Stimulated activated CD8-positive, alpha-beta memory T cell treated with anti-CD3 and anti-CD28 coated beads, Interleukin-4, amount 100 ng/mL, for 4 hours (primary cell): ENCODE results near the gene RAMP3.
A peak's percentile ranks its signal among the peaks of the same experiment; 100 is the strongest.
"Not testable (repeated sequence)": the region's sequence is repeated elsewhere in the genome, so short reads cannot be mapped to it uniquely, and the experiment has no call there.

Source experiments
- DNase-seq, 2 donors: peaks; one replicate each; pipeline ENCODE4 v3.0.0-alpha.2; 2020; ENCODE audit warnings: low read depth in 2 of 2, low spot score in 1 of 2

RAMP3 gene, protein sequence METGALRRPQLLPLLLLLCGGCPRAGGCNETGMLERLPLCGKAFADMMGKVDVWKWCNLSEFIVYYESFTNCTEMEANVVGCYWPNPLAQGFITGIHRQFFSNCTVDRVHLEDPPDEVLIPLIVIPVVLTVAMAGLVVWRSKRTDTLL

DNA sequence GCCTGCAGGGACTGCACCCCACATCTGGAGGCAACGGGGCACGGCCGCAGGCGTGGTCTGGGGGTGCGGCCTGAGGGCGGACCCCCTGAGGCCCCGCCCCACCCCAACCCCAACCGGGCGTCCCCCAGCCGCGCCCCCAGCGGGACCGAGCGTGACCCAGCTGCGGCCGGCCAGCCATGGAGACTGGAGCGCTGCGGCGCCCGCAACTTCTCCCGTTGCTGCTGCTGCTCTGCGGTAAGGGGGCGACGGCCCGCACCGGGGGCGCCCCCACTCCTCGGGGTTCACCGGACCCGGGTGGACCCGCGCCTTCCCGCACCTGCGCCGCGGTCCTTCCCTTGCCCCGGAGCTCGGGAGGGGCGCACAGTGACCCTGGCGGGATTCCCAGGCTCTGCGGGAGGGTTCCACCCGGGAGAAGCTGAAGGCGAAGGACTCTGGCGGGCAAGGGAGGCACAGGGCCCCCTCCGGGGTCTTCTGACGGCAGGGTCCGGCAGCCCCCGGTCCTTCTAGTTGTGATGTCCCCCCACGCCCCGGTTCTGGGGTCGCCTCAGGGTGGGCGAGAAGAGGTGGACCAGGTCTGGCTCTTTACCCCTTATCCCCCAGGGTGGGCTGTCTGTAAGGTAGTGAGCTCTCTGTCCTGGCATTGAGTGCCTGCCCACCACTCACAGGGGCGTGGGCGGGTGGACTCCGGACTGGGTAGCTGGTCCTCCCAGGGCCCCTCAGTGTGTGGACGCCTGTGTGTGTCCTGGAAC lies at the start of gene RAMP3:
RAMP3 (plus strand) TSS at position 139 of the 749 bp plus-strand sequence; CDS start at position 177, 38 bp downstream.
- no peak for DNase-seq

DNA sequence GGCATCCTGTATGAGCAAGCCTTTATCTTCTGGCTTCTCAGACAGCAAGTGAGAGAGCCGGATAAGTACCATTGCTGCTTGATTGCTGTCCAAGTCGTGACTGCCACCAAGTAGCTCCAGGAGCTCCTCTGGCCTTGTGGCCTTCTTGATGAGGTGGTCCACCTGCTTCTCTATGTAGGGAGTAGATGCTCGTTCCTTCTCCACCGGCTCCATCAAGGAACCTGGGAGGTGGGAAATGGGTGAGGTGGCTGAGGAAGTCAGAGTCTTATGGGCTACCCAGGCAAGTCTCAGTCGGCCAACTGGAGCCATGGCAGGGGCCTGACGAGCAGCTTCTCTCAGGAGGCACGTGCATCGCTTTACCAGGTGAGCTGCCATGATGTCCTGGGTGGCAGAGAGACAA lies 48.7 kb upstream of the RAMP3 start:
- no peak for DNase-seq

DNA sequence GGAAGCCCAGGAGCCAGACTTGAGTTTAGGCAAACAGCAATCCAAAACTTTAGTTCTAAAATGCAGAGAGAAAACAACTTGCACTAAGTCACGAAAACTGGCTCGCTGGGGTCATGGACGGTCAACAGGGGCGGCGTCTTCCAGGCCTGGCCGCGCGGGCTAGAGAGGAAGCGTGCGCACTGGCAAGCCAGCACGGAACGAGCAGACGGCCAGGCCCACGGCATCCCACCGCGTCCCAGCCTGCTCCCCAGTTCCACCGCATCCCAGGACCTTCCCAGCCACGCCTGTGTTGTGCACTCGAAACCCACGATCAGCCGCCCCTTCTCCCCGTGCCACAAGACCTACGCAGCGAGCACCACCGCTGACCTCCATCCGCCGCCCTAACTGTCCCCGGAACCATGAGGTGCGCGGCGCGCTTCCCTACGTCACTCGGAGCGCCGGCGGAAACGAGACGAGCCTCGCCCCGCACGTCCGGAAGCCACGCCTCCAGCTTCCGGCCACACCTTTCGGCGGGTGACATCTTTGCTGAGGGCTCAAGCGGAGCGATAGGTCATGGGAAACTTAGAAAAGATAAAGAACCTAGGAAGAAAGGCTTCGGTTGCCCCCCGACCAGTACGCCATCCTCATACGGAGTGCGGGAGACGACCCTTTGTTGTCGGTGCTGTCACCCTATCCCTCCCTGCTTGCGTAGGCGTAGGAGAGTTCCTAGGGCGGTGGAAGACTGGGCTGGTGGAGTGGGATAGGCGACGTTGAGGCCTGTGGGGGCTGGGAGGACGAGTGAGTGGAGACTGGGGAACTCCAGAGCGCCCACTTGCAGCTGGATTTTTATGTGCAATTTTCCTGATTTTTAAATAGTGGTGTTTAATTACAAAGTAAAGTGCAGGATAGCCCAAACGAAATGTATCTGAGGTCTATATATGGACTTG lies 46.0 kb upstream of the RAMP3 start, which contains the start of gene TBRG4:
TBRG4 (minus strand) TSS at position 400 of the 926 bp plus-strand sequence. CDS start 2,460 bp downstream, outside the sequence.
- DNase-seq: peak; percentile 86 to 88

DNA sequence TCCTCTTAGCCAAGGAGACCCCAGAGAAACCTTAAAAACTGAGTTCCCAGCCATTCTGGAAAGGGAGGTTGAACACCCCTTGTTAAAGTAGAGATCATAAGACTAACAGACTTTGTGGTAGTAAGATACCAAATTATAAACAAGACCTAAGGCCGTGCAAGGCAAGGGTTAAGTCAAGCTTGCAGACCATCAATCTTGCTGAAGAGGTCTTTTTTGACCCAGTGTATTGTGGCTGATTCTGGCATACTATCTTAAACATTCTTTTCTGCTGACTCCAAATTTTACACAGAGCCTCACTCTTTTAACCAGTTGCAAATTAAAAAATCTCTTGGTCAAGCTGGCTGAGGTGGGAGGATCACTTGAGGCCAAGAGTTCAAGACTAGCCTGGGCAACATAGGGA lies 44.9 kb upstream of the RAMP3 start:
- no peak for DNase-seq

DNA sequence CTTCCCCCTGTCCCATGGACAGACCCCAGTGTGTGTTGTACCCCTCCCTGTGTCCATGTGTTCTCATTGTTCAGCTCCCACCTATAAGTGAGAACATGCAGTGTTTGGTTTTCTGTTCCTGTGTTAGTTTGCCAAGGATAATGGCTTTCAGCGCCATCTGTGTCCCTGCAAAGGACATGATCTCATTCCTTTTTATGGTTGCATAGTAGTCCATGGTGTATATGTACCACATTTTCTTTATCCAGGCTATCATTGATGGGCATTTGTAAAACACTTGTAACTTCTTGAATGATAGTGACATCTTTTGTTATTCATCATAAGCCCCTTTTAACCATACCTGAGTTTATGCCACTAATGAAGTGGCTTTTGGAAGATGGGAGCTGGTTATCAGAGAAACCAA lies 43.3 kb upstream of the RAMP3 start:
- not testable (repeated sequence) for DNase-seq

DNA sequence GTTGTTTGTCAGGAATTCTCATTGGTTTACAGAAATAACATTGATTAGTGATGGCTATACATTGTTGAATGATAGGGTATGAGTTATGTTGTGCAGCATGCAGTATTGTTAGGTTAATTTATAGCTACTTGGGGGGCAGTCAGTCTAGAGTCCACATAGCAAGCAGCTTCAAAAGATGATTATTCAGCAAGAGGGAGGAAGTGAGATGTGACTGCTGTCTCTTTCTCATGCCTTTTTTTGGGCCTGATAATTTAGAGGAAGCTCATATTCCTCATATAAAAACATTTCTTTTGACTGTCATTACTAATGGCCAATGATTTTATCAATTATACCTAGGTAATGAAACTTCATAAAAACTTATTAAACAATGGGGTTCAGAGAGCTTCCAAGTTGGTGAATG lies 42.7 kb upstream of the RAMP3 start:
- no peak for DNase-seq

DNA sequence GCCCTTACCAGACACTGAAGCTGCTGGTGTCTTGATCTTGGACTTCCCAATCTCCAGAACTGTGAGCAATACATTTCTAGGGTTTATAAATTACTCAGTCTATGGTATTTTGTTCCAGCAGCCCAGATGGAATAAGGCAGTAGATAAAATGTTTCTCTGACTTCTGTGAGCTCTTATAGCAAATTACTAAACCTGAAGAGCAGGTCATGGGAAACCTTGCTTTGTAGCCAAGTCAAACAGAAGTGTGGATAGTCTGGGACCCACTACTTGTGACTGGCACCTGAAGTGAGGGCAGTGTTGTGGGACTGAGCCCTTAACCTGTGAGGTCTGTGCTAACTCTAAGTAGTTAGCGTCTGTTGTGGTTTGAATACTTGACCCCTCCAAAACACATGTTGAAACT lies 41.5 kb upstream of the RAMP3 start:
- DNase-seq: no peak

DNA sequence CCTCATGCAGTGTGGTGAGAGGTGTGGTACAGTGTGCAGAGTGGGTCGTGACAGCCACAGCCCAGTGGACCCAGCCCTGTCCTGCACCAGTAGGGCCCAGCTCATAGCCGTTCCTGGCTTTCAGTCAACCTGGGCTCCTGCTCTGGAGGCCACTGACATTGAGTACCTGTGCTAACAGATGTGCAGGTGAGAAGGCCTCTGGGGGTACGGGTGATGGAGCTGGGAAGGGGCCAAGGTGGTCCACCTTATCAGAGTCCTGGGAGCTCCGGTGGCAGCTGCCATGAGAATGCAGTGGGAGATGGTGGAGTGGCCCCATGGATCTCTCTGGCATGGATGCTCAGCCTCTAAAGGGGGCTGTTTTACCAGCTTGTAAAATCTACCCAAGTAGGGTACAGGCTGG lies 40.0 kb upstream of the RAMP3 start:
- DNase-seq: no peak

DNA sequence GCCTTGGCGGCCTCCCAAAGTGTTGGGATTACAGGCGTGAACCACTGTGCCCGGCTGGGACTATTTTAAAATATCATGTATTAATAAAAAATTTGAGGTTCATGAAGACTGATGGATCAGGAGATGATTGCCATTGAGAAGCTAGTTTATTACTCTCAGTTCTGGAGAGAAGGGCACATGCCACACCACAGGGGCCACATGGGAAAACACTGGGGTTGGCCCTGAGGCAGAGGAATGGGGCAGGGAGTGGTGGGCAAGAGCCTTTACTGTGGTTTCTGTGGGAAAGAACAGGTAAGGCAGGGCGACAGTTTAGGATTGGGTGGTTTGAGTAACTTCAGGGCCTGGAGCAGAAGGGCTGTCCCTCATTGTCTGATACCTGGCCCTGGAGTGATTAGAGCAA lies 39.3 kb upstream of the RAMP3 start:
- DNase-seq: no peak

DNA sequence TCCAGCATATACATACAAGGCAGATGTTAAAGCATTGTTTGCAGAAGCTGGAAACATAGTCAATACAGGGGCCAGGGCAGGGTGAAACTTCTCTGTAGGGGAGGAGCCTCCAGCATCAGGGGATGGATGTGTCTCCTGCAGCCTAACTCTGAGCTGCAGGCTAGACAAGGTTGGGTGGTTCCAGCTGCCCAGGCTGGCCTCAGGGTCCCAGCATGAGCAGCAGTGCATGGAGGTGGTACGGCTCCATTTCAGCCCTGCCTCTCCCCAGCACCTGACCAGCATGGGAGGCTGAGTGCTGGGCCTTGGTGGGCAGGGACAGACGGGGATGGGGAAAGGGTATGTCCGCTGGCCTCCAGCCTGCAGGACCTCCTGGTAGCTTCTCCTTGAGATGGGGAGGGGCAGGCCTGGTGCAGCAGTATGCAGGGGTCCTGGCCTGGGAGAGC lies 38.7 kb upstream of the RAMP3 start:
- DNase-seq: no peak

DNA sequence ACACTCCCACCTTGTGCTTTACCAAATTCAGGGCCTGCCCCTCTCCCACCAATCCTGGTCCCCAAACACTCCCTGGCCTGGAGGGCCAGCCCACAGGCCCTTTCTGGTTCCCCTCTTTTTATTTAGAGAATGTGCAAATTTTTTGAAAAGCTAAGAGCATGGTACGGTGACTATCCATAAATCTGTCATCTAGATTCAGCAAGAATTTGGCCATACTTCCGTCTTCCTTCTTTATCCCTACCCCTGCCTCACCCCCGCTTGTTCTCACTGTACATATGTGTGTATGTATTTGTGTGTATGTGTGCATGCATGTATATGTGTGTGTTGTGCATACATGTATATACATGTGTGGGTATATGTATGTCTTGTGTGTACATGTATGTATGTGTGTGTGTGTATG lies 38.0 kb upstream of the RAMP3 start:
- no peak for DNase-seq

DNA sequence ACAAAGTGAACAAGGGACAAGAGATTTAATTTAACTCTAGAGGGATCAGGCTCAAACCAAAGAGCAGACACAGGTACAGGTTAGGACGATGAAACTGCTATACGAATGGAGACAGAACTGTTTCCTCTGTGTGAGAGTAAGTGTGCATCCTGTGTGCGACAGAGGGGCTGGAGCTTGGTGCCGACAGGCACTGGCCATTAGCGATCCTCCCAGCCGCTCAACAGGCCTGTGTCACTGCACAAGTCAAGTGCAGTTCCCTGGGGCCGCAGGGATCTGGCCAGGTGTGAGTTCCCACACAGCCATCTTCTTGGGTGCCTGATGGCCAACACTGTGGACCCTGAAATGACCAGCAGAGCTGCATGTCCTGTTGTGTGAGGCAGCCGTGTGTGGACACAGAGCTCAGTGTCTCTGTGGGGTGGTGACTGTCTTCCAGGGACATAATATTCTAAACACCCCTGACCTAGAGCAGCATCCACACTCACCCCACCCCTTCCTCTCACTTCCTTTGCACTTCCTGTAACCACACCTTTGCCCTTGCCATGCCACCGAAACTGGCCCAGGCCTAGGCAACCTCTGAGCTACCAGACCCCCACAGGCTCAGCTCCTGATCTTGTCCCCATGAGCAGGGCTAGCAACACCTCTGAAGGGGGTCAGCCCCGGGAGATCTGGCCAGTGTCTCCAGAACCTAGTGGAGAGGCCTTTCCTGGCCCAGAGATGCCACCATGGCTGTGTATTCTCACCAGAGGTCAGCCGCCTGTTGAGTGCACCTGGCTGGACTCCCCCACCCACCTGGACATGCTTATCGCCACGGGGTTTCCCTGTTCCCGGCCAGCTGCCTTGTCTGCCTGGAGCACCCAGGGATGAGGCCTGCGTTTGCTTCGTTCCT lies 34.4 kb upstream of the RAMP3 start:
- DNase-seq: no peak

DNA sequence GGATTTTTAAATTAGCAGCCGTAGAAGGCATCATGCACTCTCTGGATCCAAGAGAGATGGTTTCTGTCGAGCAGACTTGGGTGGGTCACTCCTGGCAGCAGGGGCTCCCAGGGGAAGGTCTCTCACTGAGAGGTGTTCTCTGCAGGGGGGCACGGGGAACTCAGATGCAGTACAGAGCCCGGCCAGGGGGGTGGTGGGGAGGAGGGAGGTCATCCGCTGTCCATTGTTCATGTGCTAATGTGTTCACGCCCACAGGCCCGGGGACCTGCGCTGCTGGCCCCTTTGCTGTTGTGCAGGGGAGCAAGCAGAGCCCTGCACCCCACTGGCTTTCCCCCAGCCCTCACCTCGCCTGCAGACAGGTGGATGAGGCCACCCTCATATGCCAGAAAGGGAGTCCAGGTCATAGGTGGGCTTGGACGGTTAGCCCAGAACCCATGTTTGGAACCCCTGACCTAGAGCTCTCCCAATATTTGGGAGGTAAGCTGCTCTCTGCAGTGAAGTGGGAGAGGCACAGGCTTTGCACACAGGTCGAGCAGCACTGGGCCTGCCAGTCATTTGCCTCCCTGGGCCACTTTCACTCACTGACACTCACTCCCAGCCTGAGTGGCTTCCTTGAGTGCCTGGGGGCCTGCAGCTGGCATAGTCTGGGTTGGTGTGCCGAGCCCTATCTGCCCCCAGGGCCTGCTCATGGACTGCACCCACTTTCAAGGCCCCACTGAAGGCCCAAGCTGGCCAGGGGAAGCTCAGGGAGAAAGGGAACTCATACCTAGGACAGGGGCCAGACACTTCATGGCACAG lies 33.5 kb upstream of the RAMP3 start:
- no peak for DNase-seq

DNA sequence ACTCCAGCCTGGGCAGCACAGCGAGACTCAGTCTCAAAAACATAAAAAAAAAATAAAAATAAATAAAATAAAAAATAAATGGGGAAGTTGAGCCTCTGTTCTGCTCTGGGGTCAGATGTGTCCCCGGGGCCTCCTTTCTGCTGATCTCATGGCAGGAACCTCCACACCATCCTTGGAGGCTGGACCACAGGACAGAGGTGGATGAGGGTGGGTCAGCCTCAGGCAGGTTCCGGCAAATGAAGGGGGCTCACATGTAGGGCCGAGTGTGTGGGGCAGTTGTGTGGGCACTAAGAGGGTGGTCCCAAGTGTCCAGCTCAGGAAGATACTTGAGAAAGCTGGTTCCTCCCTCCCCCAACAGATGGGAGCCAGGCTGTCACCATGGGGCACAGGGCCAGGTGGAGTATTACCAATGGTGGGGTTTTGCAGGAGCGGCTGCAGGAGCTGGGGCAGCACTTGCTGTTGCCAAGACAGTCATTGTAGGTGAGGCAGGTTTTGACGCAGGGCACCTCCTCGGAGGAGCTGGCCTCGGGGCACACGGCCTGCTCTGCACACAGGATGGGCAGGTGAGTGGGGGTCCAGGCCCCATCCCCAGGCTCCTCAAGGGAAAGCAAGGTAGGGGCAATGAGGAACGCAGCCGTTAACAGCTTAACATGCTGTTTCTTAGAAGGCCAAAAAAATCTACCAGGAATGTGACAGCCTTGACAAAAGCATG lies 32.2 kb upstream of the RAMP3 start:
- DNase-seq: no peak

DNA sequence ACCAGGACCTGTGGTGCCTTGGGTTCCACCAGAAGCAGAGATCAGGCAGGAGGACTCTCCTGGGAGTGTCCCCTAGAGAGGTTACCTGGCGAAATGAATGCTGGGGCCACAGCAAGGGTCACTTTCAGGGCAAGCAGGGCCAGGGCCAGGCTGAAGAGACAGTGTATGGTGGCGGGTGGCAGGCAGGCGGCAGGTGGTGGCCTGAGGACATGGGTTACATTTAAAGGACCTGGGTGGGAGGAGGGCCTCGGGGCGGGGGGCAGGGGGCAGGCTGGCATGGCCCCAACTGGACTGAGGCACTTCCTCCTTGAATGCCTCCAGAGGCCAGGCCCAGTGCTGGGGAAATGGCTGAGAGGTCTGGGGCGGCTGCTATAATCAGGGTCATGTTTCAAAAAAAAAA lies 31.4 kb upstream of the RAMP3 start:
- DNase-seq: no peak

DNA sequence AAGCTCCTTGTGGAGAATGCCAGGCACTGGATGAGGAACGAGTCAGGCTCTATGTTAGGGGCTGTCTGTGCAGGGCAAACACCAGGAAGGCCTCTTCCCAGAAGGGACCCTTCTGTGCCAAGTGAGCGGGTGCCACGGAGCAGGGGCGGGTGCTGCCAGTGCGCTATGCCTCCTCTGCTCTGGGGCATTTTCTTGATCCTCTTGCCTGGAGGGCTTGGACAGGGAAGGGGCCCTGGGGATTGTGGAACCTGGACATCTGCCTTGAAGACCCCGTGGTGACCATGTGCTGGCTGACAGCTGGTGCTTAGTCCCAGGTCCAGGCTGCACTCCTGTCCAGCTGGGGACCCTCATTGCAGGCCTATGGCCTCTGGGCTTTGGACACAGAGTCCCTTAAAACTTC lies 30.7 kb upstream of the RAMP3 start:
- no peak for DNase-seq

DNA sequence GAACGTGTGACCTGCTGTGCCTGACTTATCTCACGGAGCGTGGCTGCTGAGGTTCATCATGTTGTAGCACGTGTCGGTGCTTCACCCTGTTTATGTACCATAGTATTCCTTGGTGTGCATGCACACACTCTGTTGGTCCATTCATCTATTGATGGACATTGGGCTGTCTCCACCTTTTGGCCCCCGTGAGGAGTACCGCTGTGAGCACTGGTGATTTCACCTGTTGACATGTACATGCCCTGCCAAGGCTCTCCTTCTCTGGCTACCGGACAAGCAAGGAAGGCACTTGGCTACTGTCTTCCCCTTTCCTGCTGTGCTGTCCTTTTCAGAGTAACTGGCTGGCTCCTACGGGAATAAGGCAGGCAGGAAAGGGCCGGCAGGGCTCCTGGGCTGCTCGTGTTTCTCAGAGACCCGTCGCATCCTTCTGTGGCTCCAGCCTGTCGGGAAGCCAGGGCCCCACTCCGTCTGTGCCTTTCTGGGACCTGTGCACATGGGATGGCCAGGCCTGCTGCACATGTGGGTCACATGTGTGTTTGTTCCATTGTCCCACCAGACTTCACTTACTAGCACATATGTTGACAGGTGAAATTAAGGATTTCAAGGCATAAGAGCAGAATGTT lies 28.3 kb upstream of the RAMP3 start:
- DNase-seq: no peak

DNA sequence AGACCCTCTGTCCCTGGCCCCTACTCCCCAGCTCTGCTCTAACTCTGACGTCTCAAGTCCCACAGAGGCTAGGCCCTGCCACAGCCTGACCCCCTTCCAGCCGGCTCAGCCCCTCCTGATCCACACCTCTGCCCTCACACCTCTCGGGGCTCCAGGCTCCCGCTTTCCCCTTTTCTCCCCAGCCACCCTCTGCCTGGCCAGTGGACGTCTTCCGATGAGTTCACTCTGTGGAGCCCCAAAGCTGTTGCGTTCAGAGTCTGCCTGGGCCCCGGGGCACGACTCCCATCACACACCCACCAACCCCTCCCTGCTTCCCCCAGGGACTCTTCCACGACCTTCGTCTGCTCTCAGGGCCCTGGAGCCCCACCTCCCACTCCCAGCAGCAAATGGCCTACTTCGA lies 27.7 kb upstream of the RAMP3 start:
- DNase-seq: no peak

DNA sequence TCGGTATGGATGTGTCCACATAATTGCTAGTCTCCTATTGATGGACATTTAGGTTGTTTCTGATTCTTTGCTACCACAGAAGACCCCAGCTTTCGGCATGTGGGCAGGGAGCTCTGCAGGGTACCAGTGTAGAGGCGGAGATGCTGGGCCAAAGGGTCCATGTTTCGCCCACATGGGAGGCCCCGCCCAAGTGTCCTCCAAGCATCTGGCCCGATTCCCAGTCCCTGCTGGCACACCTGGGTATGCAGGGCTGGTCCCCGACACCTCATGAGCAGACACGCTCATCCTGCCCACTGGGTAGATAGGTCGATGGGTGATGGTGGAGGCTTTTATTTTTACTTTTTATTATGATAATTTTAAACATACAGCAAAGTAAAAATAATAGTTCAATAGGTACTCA lies 26.7 kb upstream of the RAMP3 start:
- no peak for DNase-seq
